Measurements from ENCODE around the gene IMPG1.

DNA sequence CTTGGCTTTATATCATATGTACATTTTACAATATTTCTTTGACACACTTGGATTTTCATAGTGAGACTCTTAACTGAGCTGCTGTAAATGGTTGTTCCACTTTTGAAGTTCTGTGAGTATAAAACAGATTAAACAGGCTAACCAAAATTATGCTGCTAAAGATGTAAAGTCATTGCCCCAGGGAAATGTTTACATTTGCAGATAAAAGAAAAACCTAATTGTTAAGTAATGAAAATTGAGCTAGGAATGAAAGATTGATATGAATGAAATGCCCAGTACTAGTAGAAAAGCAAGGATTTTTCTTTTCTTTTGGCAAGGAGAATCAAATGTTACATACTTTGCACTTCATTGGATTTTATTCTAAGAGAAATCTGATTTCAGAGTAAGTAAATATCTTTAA is 159.4 kb downstream of the IMPG1 start:
- TF ChIP-seq CTCF (IDR thresholded peaks at IDR 0.05) (no peak), POLR2A (IDR thresholded peaks at IDR 0.05) (no peak), EP300 (IDR thresholded peaks at IDR 0.05) (no peak)
